GM19463 (cell line): Measurements from ENCODE around the gene TSHZ1.

Source experiments
- ATAC-seq: cut with Tn5 transposase; IDR thresholded peaks from one replicate; pipeline ENCODE4 v1.9.1; 2021; ENCODE audit warnings: mild to moderate bottlenecking, moderate library complexity; ENCODE audit not compliant: unreplicated experiment

The TSHZ1 gene

DNA sequence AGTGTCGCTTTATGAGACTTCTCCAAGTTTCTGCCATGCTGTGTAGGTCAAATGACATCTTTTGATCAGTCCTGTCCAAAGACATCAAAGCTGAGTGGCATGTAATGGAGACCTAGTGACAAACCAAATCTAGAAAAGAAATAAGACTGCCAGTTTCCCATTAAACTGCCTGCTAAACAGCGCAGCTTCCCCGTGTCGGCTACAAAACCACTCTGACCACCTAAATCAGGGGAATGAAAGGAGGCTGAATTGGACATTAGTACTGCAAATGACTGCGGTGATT, 57.7 kb downstream of the TSHZ1 start:
- ATAC-seq = no peak

GRCh38 chr18:75269124-75269680, 58.6 kb downstream of the TSHZ1 start:
- no peak for ATAC-seq

DNA sequence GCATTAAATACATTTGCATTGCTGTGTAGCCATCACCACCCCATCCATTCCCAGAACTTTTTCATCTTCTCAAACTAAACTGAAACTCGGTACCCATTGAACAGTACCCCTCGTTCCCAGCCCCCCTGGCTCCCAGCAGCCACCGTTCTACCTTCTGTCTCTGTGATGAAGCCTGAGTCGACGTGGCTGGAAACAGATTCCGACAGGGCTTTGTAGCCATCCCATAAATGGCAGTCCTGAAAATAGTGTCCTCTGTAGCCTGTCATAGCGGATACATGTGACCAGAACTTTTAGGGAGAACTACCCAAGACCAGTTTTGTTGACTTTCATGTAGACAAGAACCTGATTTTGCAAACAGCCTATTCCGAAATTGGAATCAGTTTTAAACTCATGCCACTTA, 59.1 kb downstream of the TSHZ1 start:
- no peak for ATAC-seq

DNA sequence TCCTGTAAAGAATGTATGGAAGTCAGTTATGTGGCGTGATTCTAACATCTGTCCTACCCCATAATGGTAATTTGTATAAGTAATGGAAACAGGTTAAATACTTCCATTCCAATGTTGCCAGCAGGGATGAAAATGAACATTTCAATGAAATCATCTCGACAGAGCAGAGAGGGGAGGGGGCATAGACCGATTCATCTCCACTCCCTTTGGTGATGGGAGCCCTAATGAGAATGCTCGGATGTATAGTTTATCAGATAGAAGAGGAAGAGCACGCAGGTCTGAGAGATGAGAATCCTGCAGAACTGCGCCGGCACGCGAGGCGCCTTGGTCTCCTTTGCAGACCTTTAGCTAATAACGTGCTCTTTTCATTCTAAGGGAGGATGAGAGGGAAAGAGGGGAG, 61.4 kb downstream of the TSHZ1 start:
- no peak for ATAC-seq

- ATAC-seq = no peak
These were observed 63.2 kb downstream of the TSHZ1 start for GRCh38 chr18:75273817-75274216.

DNA sequence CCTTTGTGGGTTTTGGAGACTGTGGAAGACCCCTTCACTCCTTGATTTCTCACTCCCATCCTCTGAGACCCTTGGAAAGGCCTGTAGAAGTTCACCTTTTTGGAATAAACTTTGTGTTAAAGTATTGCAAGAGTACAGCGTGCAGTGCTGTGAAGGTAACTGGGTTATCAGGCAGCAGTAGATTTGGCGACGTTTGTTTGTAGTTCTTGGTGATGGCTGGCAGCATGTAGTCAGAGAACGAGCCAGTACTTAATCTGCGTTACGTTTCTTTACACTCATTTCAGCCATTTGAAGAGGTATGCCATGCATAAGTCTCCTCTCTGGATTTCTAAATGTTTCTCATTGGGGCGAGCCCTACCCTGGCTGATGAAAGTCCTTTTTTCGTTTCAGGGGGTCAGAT, 64.6 kb downstream of the TSHZ1 start:
- ATAC-seq = no peak

- no peak for ATAC-seq
These were observed 66.4 kb downstream of the TSHZ1 start for GRCh38 chr18:75276818-75277609.

DNA sequence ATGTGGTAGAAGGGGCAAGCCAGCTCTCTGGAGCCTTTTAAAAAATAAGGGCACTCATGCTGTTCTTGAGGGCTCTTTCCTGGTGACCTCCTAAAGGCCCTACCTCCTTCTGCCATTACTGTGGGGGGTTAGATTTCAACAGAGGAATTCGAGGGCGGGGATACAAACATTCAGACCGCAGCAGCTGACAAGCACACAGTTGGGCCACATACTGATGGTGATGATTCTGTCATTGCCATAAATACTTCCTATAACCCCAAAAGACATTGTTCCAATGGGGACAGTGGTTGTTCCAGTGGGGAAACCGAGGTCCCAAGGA, 67.0 kb downstream of the TSHZ1 start:
- no peak for ATAC-seq

DNA sequence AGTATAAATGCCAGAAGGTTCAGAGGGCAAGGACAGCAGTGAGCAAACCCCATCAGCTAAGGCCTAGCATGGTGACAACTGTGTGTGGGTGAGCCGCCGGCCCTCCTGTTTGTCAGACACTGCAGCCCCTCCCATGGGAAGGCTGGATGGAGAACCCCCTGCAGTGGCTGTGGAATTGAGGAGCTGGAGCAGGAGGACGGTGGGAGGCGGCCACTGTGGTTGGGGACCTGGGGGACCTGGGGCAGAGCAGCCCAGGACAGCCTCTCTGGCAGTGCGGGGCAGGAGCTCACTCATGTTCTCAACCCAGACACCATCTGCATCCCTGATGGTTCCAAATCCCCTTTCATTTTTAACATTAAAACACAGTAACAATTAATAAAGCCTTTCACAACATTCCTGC, 68.8 kb downstream of the TSHZ1 start:
- no peak for ATAC-seq

GRCh38 chr18:75280427-75281280, 70.1 kb downstream of the TSHZ1 start:
- no peak for ATAC-seq

- no peak for ATAC-seq
These were observed 72.1 kb downstream of the TSHZ1 start for GRCh38 chr18:75282746-75283145.

DNA sequence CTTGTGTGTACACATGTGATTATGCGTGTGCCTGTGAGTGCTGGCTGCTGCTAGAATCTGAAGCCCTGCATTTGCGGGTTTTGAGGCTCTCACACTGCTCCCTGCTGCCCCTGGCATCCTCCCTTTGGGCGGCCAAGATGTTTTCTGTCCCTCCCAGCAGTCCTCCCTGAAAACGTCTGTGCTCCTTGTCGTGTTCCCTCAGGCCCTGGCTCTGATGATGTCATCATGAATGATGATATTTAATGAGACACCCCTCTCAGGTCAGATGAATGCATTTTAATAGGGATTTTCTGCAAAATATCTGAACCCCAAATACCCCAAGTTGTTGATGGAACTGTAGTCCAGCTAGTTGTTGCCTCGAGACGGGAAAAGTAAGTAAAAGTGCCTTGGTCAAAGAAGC, 73.1 kb downstream of the TSHZ1 start:
- no peak for ATAC-seq

GRCh38 chr18:75284566-75284965, 74.0 kb downstream of the TSHZ1 start:
- ATAC-seq = no peak

DNA sequence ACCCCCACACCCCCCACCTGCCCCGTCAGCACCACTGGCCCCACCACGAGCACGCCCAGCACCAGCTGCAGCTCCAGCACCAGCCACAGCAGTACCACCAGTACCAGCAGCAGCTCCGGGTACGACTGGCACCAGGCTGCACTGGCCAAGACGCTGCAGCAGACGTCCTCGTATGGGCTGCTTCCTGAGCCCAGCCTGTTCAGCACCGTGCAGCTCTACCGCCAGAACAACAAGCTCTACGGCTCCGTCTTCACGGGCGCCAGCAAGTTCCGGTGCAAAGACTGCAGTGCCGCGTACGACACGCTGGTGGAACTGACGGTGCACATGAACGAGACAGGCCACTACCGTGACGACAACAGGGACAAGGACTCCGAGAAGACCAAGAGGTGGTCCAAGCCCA, 75.3 kb downstream of the TSHZ1 start:
- ATAC-seq = no peak

GRCh38 chr18:75287006-75287405, 76.4 kb downstream of the TSHZ1 start:
- ATAC-seq = no peak

GRCh38 chr18:75287700-75288099, 77.1 kb downstream of the TSHZ1 start:
- ATAC-seq = no peak

DNA sequence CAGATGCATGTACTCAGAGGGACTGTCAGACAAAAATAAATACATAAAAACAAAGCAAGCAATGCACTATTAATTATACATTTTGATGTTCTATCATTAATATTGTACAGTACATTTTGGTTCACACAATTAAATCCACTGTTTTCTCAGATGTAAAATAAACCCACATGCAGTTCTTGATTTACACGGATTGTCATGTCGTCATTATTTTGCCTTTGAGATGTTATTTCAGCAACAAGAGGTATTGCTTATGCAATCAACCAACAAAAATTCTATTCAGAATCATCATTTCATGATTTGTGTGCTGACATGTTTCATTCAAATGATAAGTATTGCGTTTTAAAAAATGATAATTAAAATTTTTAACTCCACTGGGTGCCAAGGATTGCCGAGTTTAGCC, 79.2 kb downstream of the TSHZ1 start:
- ATAC-seq = no peak

- no peak for ATAC-seq
These were observed 80.3 kb downstream of the TSHZ1 start for GRCh38 chr18:75290737-75291358.

GRCh38 chr18:75291460-75291859, 80.9 kb downstream of the TSHZ1 start:
- no peak for ATAC-seq

GRCh38 chr18:75293591-75293990, 83.0 kb downstream of the TSHZ1 start:
- ATAC-seq = no peak

DNA sequence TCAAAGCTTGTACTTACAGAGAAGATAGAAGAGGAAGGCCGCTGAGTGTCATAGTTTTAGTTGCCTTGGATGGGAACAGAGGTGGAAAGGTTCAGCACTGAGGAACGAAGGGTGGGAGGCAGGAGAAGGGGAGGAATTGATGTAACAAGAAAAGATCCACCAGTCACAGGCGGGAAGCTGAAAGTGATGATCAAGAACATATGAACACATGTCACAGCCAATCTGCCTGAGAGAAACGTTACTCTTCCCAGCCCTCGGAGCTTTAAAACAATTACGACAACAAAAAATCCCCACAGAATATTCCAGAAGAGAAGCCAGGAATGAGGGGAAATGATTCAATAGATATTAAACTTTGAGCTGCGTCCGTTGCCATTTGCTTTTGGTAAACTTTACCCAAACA, 87.1 kb downstream of the TSHZ1 start:
- ATAC-seq = no peak
